ENCODE data around the gene PDPK1.

PDPK1 gene

GRCh38 chr16:2507052-2507659 lies 30.7 kb upstream of the PDPK1 start:
- no peak for DNase-seq (ENCODE audit: low read depth)

GRCh38 chr16:2507665-2508064 lies 30.2 kb upstream of the PDPK1 start:
- DNase-seq (ENCODE audit: low read depth): no peak

DNA sequence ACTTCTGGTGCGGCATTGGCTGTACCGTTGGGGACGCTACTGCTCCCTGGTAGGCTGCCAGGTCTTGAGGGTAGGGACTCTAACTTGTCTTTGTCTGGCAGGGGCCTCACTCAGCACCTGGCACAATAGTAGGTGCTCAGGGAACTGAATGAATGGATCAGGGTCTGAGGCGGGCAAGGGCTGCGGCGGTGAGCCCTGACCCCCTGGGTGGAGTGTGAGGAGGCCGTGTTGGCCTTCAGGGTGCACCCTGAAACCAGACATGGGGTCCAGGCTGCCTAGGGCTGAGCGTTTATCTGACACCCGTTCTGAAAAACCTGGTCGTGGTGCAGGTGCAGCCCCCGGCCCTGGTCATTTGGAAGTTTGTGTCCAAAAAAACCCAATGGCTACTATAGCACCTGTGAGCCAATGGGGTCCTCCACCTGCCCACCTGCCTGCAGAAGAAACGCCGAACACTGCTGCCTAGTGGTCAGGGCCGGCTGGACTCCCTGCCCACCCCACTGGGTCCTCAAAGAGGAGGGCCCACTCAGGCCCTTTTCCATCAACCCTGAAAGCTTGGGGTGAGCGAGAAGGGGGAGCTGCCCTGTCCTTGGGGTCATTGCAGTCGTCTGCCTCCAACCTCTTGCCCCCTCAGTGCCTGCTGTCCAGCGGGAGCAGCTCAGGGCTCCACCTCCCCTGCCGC lies 29.0 kb upstream of the PDPK1 start:
- no peak for DNase-seq (ENCODE audit: low read depth)

DNA sequence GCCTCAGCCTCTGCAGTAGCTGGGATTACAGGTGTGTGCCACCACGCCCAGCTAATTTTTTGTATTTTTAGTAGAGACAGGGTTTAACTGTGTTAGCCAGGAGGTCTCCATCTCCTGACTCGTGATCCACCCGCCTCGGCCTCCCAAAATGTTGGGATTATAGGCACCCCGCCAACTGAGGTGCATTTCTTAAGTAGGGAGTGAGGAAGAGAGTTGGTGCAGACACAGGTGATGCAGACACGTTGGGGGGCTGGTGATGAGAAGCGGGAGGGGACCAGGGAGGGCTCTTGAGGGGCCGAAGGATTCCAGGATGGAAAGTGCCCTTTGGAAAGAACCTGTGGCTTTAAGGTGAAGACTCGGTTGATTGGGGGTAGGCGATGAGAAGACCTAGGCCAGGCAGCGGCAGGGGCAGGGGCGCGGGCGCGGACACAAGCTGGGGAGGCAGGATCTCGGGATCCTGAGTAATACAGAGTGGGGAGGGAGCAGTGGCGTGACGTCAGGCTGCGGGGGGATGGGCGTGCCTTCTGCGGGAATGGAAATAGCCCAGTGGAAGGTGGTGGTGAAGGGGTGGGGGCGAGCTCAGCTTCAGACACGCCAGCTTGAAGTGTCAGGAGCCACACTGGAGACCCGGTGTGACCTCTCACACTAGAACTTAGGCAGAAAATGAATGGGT lies 26.6 kb upstream of the PDPK1 start:
- DNase-seq (ENCODE audit: low read depth): no peak

DNA sequence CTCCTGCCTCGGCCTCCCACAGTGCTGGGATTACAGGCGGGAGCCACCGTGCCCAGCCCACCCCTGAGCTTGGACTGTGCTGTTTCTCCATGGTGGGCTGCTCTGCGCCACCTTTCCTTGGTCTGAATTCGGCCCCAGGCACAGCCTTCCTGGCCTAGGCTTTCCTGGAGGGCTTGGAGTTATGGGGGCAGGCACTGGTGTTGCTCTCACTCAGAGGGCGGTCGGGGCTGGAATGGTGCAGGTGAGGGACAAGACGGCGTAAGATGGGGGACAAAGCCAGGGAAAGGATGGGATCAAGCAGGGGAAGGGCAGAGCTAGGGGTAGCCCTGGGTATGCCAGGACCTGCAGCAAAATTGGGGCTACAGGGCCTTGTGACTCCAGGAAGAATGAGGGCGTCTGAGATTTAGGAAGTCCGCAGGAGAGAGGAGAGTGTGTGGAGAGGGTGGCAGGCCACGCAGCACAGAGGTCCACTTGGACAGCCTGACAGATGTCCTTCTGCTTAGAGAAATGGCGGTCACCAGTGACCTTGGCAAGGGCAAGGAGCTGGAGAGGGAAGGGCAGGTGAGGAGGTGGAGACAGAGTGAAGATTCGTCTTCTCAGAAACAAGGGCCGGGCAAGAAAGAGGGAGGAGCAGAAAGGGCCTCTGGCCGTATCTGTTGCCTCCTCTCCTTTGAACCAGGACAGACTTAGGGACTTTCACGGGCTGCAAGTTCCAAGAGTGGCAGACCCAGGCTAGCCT lies 25.7 kb upstream of the PDPK1 start:
- no peak for DNase-seq (ENCODE audit: low read depth)

- DNase-seq (ENCODE audit: low read depth): no peak
Observed at GRCh38 chr16:2512735-2513404, 25.0 kb upstream of the PDPK1 start.

- DNase-seq (ENCODE audit: low read depth): peak; percentile 83
Observed at GRCh38 chr16:2513405-2514332, 24.2 kb upstream of the PDPK1 start, which contains the start of gene ATP6V0C. ATP6V0C (plus strand) TSS chr16:2513952; CDS start chr16:2514104, 152 bp downstream.

DNA sequence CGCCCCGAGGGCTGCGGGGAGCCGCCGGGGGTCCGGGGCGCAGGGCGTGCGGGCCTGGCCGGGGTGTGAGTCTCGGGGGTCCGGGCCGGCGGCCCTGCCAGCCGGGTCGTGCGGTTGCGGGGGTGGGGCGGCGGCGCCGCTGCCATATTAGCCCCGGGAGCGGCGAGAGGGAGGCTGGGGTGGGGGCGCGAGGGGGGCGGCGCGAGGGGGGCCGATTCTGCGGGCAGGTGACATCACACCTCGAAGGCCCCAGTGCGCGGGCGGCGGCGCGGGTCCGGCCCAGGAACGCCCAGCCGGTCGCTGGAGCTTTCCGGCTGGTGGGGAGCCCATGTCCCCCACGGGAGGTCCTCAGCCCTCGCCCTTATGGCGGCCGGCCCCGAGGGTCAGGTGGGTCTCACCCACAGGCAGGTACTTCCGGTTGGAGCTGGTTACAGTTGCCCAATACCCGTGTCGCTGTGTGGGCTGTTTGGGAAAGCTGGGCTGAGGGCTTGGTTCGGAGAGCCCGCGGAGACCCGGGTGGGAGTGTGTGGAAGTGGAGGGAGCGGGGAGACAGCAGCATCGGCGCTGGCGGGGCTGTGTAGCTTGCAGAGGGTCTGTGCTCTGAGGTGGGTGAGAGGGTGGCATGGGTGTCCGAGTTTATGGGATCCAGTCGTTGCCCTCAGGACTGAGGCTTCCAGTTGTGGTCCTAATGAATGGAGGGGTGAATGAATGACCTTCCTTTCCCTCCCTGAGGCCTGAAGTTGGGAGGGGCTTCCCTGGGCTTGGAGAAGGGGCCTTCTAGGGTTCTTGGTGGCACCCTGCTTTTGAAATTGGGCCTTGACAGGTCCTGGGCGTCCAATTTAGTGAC lies 23.3 kb upstream of the PDPK1 start:
- no peak for DNase-seq (ENCODE audit: low read depth)

DNA sequence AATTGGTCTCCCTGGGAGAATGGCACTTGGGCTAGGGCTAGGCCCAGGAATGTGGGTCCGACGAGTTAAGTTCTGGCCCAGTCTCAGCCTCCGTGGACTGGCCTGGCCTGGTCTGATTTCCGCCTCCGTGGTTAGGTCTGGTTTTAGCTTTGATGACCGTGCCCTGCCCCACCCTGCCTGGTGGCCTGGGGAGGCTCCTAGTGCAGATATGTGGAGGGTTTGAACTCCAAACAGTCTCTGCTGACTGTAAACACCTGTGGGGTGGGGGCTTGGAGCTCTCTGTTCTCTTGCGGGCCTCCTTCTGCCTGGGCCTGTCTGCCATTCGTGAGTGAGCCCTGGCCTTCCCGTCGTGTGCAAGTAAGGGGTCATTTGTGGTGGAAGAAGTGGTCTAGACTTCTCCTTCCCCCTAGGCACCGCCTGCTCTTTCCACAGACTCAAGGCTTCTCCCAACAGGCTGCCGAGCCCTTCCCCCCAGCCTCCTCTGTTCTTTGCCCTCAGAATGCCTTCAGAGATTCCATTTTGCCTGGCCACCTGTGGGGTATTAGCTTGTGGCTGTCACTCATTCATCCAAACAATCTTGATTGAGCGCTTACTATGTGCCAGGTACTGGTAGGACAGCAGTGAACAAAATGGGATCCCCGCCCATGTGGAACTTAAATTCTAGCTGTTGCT lies 22.5 kb upstream of the PDPK1 start:
- no peak for DNase-seq (ENCODE audit: low read depth)

GRCh38 chr16:2516391-2517240 lies 21.2 kb upstream of the PDPK1 start:
- DNase-seq (ENCODE audit: low read depth): no peak

- DNase-seq (ENCODE audit: low read depth): no peak
Observed at GRCh38 chr16:2517954-2518605, 19.7 kb upstream of the PDPK1 start.

GRCh38 chr16:2518823-2519710 lies 18.8 kb upstream of the PDPK1 start:
- DNase-seq (ENCODE audit: low read depth): no peak

DNA sequence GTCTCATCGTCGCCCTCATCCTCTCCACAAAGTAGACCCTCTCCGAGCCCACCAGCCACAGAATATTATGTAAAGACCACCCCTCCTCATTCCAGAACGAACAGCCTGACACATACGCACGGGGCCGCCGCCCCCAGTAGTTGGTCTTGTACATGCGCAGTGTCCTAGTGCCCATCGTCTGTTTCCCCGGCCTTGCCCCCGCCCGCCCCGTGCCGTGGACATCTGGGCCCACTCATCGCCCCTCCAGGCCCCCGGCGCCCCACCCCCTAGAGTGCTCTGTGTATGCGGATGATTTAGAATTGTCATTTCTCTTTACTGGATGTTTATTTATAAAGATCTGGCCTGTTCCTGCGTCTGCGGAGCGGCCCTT lies 18.1 kb upstream of the PDPK1 start:
- no peak for DNase-seq (ENCODE audit: low read depth)

DNA sequence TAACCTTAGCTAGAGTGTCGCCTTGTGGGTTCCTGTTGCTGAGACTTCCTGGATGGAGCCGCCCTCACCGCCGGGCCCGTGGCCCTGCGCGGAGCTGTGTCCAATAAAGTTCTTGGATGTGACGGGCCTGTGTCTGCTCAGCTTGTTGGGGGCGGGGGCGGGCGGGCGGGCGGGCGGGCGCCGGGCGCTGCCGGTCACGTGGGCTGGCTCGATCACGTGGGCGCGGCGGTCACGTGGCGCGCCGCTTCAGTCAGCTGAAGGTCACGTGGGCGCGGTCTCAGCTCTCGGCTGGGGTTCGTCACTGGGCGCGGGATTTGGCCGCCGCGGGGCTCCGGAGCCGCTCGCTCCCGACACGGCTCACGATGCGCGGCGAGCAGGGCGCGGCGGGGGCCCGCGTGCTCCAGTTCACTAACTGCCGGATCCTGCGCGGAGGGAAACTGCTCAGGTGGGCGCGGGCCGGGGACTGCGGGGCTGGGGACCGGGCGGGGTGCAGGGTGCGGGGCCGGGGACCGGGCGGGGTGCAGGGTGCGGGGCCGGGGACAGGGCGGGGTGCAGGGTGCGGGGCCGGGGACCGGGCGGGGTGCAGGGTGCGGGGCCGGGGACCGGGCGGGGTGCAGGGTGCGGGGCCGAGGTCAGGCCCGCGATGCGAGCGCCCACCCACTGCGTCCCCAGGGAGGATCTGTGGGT lies 17.6 kb upstream of the PDPK1 start, which contains the start of gene AMDHD2:
AMDHD2 (plus strand) TSS at position 275 of the 687 bp plus-strand sequence; CDS start at position 363, 88 bp downstream.
- peak; percentile 82 for DNase-seq (ENCODE audit: low read depth)

DNA sequence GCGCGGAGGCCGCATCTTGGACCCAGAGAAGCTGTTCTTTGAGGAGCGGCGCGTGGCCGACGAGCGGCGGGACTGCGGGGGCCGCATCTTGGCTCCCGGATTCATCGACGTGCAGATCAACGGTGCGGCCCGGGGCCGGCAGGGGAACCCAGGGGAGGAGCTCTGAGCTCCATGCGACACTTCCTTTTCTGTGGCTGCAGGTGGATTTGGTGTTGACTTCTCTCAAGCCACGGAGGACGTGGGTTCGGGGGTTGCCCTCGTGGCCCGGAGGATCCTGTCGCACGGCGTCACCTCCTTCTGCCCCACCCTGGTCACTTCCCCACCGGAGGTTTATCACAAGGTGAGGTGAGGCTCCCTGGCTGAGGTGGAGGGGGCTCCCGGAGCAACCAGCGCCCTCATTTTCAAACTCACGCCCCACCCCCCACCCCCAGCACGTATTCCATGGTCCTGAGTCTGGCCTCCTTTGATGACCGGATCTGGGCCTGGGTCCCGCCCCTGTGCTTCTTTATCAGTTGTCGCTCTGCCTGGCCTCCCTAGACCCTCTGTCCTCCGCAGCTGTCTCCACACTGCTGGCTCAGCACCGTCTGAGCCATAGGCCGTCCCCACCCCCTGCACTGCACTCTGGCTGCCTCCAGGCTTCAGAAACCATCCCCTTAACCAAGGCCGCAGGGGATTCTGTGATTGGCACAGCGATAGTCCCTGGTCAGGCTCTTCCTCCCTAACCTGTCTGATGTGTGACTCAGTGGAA lies 16.9 kb upstream of the PDPK1 start:
- no peak for DNase-seq (ENCODE audit: low read depth)

Data from stimulated activated CD8-positive, alpha-beta memory T cell treated with anti-CD3 and anti-CD28 coated beads, Interleukin-4, amount 100 ng/mL, for 24 hours (primary cell).